HG02678 (cell line): ENCODE results near the gene KSR2.

Experiments
- ATAC-seq: cut with Tn5 transposase; IDR thresholded peaks from one replicate; pipeline ENCODE4 v1.9.1; 2021; ENCODE audit warnings: mild to moderate bottlenecking, moderate library complexity; ENCODE audit not compliant: unreplicated experiment

The KSR2 gene

DNA sequence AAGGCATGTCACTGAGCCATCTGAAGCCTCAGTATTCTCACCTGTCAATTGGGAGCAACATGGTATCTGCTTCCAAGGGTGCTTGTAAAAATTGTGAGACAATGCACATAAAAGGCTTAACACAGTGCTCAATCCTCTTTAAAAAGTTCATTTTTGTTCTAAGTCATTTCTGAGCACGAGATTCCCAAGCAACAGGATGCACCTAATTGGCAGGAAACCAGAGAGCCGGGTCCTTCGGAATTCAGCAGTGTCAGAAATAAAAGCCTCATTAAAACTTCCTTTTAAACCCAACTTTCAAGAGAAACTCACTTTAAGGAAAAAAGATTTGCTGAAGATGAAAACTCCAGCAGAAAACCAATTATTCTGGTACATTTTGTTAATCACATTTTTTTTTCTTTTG lies 494.9 kb downstream of the KSR2 start:
- no peak for ATAC-seq

GRCh38 chr12:117472983-117473382 lies 495.8 kb downstream of the KSR2 start:
- ATAC-seq: no peak

DNA sequence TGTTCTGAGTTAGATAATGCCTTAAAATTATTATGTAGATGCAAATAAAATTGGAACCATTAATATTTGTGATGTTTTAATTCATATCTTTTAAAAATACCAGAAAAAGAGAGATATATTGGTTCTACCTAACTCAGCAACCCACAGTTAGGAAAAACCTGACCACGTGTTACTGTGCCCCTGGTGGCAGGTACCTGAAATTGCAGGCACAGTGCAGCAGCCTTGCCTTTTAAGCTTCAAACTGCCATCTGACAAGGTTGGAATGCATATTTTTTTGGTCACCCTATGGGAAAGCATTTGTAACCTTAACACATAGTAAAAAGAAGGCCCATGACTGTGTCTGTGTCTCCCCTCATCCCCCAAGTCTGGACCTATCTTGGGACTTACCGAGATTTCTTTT lies 498.0 kb downstream of the KSR2 start:
- no peak for ATAC-seq

DNA sequence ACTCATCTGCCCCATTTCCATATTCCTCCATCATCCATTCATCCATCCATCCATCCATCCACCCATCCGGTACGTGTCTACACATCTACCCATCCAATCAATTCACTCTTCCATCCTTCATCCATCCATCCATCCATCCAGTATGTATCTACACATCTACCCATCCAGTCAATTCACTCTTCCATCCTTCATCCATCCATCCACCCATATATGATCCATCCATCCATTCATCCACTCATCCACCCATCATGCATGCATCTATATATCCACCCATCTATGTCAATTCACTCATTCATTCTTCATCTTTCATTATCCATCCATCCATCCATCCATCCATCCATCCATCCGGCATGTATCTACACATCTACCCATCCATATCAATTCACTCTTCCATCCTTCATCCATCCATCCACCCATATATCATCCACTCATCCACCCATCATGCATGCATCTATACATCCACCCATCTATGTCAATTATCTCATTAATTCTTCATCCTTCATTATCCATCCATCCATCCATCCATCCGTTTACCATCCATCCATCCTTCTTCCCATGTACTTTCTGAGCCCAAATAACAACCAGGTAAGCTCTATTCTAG lies 498.8 kb downstream of the KSR2 start:
- no peak for ATAC-seq

GRCh38 chr12:117468016-117468415 lies 500.8 kb downstream of the KSR2 start:
- ATAC-seq: no peak

GRCh38 chr12:117467588-117467987 lies 501.2 kb downstream of the KSR2 start:
- ATAC-seq: no peak

- ATAC-seq: no peak
Observed at GRCh38 chr12:117466677-117467362, 502.0 kb downstream of the KSR2 start.

DNA sequence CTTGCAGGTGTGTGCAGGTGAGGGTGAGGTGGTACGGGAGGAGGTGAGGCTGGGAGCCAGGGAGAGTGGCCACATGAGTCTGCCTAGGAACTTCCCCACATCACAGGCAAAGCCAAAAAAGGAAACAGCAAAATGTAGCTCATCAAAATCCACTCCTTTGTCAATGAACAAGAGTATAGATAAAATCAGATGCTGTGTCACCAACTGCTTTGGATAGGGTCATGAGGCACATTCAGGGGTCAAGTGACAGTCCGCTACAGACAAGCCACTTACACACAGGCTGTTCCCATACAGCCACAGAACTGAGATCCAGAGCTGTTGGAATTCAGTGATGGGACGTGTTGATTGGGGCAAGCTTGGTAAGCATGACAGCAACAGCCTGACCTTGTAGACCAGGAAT lies 507.1 kb downstream of the KSR2 start:
- no peak for ATAC-seq

GRCh38 chr12:117459229-117459628 lies 509.6 kb downstream of the KSR2 start:
- no peak for ATAC-seq

- ATAC-seq: no peak
Observed at GRCh38 chr12:117457189-117457588, 511.6 kb downstream of the KSR2 start.

DNA sequence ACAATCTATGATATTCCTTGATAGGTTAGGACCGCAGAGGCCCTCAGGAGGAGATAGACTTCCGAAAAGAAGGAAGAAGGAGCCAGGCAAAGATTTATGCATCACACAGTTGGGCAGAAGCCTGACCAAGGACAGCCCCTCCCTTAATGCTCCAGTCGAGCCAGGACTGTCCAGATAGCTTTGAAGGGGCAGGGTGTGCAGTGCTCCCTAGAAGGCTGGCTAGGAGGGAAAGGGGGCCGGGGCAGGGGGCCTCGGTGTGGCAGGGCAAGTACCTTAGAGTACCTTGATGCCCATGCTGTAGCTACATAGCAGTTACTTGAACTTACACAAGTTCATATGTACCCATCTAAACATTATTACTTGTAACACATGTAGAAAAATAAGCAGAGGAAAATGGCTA lies 512.7 kb downstream of the KSR2 start:
- no peak for ATAC-seq

DNA sequence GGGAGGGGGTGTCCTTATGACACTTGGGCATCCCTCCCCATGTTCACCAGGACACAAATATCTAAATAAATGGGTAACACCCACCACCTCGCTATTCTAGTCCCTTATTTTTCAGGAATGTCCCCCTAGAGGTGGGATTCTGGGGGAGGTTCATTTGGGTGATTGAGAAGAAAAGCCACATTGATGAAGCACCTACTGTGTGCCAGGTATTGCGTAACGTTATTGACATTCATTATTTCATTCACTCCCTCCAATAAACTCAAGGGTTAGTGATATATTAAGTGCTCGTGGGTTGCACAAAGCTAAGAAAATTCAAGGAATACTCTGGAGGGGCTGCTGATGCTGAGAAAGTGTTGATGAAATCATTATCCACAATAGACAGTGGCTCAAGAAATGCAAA lies 514.8 kb downstream of the KSR2 start:
- ATAC-seq: no peak

DNA sequence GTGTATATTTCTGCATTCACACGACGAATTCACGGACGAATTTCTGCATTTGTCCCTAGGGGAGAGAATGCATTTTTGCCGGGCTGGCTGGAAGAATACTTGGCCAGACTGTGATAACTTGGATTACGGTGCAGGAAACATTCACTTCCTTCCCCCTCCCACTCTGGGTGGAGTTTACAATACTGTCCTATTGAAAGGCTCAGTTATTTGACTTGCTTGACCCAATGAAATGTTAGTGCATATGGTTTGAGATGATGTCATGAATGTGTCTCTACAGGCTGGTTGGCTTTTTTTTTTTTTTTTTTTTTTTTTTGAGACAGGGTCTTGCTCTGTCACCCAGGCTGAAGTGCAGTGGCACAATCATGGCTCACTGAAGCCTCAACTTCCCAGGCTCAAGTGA lies 516.7 kb downstream of the KSR2 start:
- ATAC-seq: no peak

DNA sequence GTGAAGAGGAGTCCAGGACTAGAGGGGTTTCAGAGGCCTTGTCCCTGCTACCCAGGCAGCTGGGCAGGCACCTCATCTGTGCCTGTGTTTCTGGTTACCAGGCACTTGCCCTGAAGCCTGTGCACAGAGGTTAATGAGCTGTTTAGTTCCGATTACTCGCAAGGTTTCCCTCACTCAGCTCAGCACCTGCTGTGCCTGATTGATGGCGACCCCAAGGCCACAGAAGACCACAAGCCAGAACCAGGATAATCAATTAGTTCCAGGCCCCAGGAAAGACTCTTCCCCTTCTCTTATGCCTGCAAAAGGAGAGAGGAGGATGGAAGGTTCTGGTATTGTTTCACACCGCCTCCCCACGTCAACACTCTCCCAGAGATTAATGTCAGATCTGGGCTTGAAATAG lies 518.6 kb downstream of the KSR2 start:
- ATAC-seq: no peak

- ATAC-seq: no peak
Observed at GRCh38 chr12:117447665-117448366, 521.0 kb downstream of the KSR2 start.

DNA sequence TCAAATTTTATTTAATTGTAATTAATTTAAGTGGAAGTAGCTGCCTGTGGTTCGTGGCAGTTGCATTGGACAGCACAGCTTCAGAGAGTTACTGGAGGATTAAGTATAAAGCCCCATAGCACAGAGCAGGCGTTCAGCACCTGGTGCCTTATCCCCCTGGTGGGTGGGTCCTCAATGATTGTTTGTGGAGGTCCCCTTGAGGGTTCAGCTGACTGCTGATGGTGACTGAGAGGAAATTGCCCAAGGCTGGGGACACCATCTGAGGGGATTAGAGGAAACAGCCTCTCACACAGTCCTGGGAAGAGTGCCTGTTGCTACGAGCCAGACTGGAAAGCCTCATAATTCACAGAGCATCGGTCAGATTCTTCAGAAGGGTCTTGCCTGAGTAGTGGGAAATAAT lies 524.0 kb downstream of the KSR2 start:
- no peak for ATAC-seq

DNA sequence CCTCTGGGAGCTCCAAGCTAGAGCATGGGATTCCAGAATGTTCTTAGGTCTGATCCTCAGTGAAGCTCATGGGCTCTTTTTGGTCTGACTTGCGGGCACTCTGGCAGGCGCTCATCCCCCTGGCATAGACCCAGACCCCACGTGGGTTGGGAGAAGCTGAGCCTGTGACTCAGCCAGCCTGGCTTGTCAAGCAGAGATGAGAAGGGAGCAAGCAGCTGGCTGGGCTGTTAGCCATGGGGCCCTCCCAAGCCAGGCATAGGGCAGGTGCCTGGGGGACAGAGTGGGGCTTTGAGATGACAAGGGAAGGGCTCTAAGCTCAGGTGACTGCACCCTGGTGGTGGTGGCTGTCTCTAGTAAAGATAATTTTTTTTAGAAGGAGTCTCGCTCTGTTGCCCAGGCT lies 527.0 kb downstream of the KSR2 start:
- ATAC-seq: no peak

- no peak for ATAC-seq
Observed at GRCh38 chr12:117440384-117440783, 528.4 kb downstream of the KSR2 start.

DNA sequence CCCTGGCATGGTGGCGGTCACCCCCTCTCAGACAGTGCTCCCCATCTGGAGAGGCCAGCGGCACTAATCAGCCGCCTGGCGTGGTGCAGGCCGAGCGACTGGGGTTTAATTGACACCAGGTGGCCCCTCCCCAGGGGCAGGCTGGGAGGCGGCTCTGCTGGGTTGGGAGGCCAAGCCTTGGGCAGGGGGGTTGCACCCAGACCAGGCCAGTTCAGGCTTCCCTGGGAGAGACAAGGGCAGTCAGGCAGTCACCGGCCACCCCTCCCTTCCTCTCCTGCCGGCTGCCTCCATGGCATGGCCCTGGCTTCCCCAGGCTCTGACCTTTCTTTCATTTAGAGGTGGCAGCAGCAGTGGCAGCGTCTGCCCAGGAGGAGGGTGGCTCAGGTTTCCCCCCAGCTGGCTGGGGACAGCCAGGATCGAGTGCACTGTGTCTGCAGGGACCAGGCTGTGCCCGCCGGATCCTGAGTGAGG lies 529.2 kb downstream of the KSR2 start:
- no peak for ATAC-seq

DNA sequence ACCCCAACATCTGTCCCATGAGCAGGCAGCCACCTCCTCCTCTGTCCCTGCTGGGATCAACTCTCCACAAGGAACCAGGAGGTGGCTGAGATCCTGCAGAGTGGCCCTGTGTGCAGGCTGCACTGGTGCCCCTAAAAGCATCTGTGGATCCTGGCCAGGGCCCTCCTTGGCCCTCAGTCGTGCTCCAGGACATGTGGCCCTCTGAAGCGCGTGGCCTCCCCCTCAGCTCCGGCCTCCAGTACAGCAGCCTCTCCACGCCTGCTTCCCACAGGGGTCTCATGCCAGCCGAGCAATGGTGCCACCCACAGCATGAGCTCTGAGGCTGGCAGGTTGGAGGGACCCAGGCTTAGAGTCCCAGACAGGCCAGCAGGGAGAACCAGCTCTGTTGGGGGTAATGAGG lies 530.0 kb downstream of the KSR2 start:
- no peak for ATAC-seq

- no peak for ATAC-seq
Observed at GRCh38 chr12:117437516-117438255, 531.1 kb downstream of the KSR2 start.

DNA sequence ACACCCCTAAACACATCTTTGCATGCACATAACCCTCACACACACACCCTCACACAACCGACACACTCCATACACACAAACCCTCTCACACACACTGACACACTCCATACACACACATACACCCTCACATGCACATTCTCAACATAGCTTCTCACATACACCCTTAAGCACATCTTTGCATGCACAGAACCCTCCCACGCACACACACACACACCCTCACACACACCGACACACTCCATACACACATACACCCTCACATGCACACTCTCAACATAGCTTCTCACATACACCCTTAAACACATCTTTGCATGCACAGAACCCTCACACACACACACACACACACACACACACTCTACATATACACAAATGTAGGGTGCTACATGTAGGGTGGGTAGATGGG lies 534.9 kb downstream of the KSR2 start:
- no peak for ATAC-seq
